IMR-90 (cell line): ENCODE measurements around the gene CCR3.

Experiments used
- CHD1 ChIP-seq: IDR thresholded peaks from 2 replicates; pipeline ENCODE4 v1.6.1; 2012; ENCODE audit warnings: low read depth, low read length, improper control_type of control experiment
- ELK1 ChIP-seq: fragments of 150-350 bp; IDR thresholded peaks from 2 replicates; pipeline ENCODE4 v1.6.1; 2016; ENCODE audit warnings: low read depth, mild to moderate bottlenecking, low read length, moderate library complexity, borderline replicate concordance
- MAFK ChIP-seq: IDR thresholded peaks from 2 replicates; pipeline ENCODE4 v1.6.1; 2012; ENCODE audit warnings: low read depth, low read length, improper control_type of control experiment
- MAZ ChIP-seq: IDR thresholded peaks from 2 replicates; pipeline ENCODE4 v1.6.1; 2012; ENCODE audit warnings: low read depth, mild to moderate bottlenecking, low read length, improper control_type of control experiment, moderate library complexity, borderline replicate concordance
- MXI1 ChIP-seq: IDR thresholded peaks from 2 replicates; pipeline ENCODE4 v1.6.1; 2012; ENCODE audit warnings: low read depth, mild to moderate bottlenecking, low read length, moderate library complexity, borderline replicate concordance
- NFE2L2 ChIP-seq: fragments of 150-350 bp; IDR thresholded peaks from 2 replicates; pipeline ENCODE4 v1.6.1; 2016; ENCODE audit warnings: low read depth, mild to moderate bottlenecking, low read length
- POLR2A ChIP-seq: IDR thresholded peaks from 2 replicates; pipeline ENCODE4 v1.6.1; 2012; ENCODE audit warnings: mild to moderate bottlenecking, low read depth, low read length
- RAD21 ChIP-seq: IDR thresholded peaks from 2 replicates; pipeline ENCODE4 v1.6.1; 2012; ENCODE audit warnings: low read length, improper control_type of control experiment
- RCOR1 ChIP-seq: IDR thresholded peaks from 2 replicates; pipeline ENCODE4 v1.6.1; 2012; ENCODE audit warnings: mild to moderate bottlenecking, low read length, improper control_type of control experiment; ENCODE audit not compliant: insufficient replicate concordance
- RFX5 ChIP-seq: IDR thresholded peaks from 2 replicates; pipeline ENCODE4 v1.8.0; 2012; ENCODE audit warnings: low read depth, mild to moderate bottlenecking, low read length, moderate library complexity
- SMC3 ChIP-seq: fragments of 150-350 bp; IDR thresholded peaks from 2 replicates; pipeline ENCODE4 v1.6.1; 2016; ENCODE audit warnings: low read depth, mild to moderate bottlenecking, antibody characterized with exemption, low read length, moderate library complexity
- USF2 ChIP-seq: fragments of 150-350 bp; IDR thresholded peaks from 2 replicates; pipeline ENCODE4 v1.6.1; 2017; ENCODE audit warnings: mild to moderate bottlenecking, antibody characterized with exemption, low read length, low read depth
- TF ChIP-seq, protein P1 (sequence below): conservative IDR thresholded peaks from 2 replicates; pipeline ENCODE4 v1.5.1; 2012; ENCODE audit warnings: mild to moderate bottlenecking, low read depth, low read length, improper control_type of control experiment

DNA sequence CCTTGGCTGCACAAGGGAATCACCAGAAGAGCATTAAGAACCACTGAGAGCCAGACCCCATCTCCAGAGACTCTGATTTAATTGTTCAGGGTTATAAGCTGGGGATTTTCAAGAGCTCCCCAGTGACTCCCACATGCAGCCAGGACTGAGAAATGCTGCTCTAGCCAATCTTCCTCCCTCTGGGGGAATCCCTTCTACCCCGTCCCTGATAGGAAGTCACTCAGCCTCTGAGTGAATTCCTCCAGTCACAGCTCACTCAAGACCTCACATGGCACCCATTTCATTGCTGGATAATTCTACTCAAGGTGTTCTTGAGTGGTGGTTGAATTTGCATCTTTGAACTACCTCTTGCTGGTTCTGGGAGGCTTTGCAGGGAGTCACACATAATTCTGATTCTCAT, 10.7 kb downstream of the CCR3 start:
- TF ChIP-seq, protein P1, sequence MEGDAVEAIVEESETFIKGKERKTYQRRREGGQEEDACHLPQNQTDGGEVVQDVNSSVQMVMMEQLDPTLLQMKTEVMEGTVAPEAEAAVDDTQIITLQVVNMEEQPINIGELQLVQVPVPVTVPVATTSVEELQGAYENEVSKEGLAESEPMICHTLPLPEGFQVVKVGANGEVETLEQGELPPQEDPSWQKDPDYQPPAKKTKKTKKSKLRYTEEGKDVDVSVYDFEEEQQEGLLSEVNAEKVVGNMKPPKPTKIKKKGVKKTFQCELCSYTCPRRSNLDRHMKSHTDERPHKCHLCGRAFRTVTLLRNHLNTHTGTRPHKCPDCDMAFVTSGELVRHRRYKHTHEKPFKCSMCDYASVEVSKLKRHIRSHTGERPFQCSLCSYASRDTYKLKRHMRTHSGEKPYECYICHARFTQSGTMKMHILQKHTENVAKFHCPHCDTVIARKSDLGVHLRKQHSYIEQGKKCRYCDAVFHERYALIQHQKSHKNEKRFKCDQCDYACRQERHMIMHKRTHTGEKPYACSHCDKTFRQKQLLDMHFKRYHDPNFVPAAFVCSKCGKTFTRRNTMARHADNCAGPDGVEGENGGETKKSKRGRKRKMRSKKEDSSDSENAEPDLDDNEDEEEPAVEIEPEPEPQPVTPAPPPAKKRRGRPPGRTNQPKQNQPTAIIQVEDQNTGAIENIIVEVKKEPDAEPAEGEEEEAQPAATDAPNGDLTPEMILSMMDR, result no peak
- TF ChIP-seq MXI1, result no peak
- TF ChIP-seq MAZ, result no peak
- TF ChIP-seq RAD21, result no peak
- no peak for TF ChIP-seq CHD1
- TF ChIP-seq RFX5, result no peak
- TF ChIP-seq USF2, result no peak
- TF ChIP-seq POLR2A, result no peak
- no peak for TF ChIP-seq SMC3
- TF ChIP-seq ELK1, result no peak
- TF ChIP-seq RCOR1, result no peak
- TF ChIP-seq MAFK, result no peak
- TF ChIP-seq NFE2L2, result no peak
